Activated CD4-positive, alpha-beta T cell treated with anti-CD3 and anti-CD28 coated beads for 4 hours (primary cell): ENCODE data around the gene RIMBP2.

Source experiments
- DNase-seq, 2 donors: peaks; one replicate each; pipeline ENCODE4 v3.0.0-alpha.2; 2020

Gene RIMBP2

DNA sequence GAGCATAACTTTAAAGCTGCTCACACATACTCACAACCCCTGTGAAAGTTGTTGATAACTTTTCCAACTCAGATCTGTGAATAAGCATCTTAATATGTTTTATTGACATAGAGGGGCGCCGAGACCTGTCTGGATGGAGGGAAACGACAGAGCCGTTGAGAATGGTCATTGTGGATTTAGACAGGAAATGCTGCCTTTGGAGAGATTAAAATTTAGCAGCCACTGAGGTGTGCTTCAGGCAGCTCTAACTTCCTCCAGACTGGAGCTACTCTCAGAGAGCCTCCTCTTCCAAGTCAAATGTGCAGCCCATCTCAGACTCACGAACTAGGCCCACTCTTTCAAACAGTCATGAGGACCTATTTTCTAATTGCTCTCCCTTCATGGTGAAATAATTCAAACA is 90.9 kb downstream of the RIMBP2 start:
- DNase-seq = no peak

DNA sequence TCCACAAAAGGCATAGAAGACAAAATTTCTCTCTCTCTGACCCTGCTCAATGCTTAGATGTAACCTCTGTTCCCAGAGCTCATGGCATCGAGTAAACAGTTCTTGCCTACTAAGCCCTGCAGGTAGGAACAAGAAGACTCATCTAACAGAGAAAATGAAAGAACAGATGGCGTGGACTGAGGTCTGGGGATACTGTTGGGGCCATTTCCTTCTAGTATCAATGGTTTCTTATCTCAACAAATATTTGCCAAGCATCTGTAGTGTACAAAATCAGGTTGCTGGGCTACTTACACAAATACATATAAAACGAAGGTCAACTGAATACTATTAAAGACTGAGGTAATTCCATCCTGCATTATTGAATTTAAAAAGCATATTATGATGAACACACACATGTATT is 93.3 kb downstream of the RIMBP2 start:
- DNase-seq = no peak

DNA sequence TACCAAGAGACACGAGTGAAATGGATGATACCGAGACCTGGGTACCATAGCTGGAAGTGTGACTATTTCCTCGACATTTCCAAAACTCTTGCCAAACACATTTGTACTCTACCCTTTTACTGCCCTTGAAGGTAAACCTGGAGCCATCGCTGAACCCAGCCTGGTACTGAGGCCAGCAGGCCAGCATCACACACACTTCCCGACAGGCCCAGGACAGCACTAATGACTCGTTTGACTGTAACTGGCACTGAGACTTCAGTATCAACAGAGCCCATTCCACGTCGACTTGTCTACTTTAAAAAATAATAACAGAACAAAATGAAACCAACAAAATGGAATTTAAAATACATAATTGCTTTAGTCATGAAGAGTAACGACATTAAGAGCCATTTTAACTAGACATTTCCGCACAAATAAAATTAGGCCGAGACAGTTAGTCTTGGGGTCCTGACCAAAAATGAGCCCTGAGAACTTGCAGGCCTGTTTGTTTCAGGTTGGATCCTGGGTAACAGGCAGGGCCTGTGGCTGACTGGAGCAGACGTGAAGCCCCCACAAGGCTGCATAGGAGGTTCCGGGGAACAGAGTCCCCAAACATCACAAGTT is 94.3 kb downstream of the RIMBP2 start:
- no peak for DNase-seq

DNA sequence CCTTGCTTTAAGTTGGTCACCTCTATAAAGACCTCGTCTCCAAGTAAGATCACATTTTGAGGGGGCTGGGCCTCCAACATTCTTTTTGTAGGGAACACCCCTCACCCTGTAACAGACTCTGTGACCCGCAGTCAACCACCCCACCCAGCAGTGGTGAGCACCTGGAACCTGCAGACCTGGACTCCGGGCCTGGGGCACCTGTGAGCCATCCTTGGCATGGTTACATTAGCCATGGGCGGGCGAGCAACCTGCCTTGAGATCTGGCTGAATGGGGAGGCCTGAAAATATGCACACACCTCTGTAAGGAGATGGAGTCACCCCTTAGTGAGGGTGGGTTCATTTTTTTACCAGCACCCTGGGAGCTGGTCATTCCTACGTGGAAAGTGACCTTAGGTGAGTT is 95.3 kb downstream of the RIMBP2 start:
- DNase-seq = no peak

DNA sequence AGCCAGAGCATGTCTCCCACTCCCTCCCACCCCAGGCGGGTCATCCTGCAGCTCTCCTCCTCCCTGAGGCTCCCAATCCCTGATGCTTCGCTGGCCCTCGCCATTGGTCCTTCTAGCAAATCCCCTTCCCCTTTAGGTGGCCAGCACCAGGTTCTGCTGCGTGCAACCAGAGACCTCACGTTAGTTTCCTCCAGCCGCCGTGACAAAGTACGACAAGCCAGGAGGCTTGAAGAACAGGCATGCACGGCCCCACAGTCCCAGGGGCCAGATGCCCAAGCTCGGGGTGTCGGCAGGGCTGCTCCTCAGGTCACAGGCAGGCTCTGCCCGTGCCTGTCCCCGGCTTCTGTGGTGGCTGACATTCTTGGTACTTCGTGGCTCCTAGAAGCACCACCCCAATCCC is 95.8 kb downstream of the RIMBP2 start:
- DNase-seq = no peak

DNA sequence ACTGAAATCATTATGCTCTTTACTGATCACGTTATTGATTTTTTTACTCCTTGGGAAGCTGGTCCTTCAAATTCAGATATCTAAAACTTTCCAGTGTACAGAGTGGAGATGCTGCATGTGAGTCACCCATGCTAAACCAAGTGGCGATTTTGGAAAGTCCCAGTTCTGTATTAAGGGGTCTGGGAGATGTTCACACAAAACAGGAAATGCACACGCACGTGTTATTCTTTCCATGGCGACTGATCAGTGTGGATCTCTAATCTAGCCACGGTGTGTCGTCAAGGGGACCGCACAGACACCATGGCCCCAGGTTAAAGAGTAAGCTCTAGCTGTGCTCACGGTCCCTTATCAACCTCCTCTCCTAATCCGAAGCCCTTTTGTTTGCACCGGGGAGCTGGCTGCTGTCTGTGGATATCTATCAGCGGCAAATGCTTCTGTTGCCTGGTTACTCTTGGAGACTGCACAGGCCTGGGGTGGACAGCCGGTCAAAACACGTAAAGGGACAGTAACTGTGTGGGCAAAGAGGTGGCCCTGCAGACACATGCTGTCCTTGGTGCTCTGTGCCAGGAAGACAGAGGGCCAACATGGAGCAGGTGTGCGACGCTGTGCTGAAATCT is 96.6 kb downstream of the RIMBP2 start:
- DNase-seq = no peak

DNA sequence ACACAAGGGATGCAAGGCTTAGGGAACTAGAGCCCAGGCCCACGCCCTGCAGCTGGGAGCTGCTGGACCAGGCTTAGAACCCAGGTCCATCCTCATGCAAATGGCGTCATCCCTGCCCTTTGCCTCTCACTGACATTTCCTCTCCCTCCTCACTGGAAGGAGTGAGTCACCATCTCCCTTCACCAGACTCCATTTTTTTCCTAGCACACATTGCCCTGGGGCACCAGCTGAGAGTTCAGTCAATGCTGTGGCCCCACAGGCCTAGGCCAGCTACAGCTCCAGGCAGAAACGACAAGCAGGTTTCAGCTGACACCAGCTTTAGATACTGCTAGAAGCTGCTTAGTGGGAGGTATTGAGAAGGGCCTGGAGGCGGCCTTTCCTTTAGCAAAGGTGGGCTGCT is 98.9 kb downstream of the RIMBP2 start:
- no peak for DNase-seq

DNA sequence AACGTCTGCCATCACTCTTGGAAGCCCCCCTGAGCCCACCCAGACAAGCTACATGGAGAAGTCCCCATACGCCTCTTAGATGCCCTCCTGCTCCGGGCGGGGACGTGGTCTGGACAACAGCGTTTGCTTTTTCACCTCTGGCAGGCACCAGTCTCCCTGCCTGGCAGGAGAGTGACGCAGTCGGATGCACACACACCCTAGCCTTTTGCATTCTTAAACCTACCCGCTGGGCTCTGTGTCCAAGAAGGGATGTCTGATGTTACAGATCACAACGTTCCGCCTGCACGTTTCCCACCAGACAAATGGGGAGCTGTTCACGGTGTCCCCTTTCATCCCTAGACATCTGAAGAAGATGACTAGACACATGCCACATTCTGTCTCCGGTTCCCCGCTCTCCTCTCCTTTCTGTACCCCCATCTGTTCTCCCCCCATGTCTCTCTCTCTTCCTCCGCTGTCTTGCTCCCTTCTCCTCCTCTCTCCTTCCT is 100.2 kb downstream of the RIMBP2 start:
- DNase-seq = no peak

DNA sequence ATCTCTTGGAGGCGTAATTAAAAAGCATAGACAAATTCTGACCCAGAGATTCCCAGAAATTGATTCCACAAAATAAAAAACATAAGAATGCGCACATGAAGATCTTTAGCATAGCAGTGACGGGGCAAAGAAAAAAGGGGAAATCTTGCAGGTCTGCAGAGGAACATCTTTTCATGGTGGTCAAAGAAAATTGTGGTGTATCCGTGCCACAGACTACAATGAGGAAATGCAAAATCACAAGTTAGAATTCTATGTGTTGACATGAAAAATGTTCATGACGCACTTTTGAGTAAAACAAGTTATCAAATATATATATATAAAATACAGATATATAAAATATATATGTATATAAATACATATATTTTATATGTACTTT is 101.6 kb downstream of the RIMBP2 start:
- no peak for DNase-seq

DNA sequence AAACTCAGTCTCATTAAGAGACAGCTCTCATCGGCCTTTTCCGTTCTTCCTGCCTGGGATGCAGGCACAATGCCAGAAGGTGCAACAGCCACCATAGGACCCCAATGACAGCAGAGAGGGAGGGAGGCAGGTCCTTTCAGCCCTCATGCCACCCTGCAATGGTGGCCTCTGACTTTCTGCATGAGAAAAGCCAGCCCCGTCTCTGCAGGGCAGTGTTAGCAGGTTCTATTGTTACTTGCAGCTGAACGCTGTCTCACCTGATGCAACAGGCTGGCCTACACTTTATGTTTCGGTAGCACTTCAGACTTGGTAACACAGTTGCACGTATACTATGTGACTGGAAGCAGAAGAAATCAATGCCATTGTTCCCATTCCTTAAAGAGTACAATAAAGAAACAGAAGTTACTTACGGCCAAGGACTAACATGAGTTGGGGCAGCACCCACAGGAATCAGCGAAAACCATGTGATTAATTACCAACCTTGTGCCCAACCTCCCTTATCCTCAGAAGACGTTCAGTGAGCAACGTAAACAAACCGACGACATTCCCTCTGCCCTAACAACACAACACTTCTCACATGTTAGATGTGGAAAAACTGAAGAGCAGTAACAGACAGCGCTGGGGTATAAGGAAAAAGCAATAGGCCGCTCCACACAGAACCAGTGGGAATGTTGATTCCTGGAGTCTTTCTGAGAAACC is 102.1 kb downstream of the RIMBP2 start:
- DNase-seq = no peak

DNA sequence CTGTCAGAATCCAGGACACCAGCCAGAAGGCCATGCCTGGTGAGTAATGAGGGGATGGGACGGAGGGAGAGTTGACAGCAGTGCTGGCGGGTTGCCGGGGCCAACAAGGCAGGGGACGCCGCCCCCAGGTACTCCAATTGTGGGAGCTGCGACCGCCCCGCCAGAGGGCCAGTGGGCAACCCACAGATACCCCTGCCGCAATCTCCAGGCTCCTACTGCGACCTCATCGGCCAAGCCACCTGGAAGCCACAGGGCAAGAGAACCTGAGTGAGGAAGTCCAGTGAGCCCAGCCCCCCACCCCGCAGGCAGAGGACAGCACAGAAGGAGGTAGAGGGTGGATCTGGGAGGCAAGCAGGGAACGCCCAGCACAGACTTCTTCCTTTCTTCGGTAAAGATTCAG is 103.0 kb downstream of the RIMBP2 start:
- DNase-seq = no peak

DNA sequence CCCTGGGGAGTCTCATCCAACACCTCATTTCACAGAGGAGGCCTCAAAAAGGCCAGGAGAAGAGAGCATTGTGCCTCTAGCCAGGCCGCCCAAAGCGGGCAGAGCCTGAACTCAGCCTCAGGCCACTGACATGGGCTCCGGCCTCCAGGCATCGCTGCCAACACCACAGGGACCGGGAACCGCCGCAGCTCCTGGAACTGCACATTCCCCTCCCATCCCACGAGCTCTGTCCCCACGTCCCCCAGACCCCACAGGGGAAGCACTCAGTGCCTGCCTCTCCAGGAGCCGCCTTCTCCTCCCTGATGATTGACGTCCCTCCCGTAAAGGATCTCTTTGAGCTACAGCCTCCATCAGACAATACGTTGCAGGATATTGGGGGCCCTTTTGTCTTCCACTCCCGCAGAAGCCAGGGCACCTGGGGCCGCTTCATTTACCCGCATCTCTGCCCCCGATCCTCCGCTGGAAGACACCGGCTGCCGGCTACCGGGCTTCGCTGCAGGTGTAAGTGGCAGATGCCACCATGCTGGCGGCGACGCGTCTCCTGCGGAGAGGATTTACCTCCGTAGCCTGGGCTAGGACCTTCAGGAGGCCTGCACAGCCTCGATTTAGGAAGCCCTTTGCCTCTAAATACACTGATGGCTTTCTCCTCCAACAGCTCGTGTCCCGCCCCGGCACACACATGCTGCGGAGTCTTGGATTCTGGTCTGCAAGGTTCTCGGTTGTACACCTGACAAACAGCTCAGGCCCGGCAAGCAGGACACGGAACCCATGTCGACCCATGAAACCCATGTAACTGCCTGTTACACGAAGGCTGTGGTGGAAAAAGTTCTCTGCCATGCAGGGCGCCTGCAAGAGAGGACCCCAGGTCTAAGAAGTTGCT is 104.8 kb downstream of the RIMBP2 start:
- DNase-seq = no peak

DNA sequence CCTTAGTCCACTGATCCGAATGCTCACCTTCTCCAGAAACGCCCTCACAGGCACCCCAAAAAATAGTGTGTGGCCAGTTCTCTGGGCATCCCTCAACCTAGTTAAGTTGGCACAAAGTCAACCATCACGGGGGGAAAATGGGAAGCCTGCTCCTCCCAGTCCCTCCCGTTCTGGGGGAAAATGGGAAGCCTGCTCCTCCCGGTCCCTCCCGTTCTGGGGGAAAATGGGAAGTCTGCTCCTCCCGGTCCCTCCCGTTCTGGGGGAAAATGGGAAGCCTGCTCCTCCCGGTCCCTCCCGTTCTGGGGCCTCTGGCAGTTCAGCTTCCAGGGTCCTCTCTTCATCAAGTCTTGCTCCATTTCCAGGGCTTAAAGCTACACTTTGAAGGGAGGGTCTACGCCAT is 106.1 kb downstream of the RIMBP2 start:
- no peak for DNase-seq

DNA sequence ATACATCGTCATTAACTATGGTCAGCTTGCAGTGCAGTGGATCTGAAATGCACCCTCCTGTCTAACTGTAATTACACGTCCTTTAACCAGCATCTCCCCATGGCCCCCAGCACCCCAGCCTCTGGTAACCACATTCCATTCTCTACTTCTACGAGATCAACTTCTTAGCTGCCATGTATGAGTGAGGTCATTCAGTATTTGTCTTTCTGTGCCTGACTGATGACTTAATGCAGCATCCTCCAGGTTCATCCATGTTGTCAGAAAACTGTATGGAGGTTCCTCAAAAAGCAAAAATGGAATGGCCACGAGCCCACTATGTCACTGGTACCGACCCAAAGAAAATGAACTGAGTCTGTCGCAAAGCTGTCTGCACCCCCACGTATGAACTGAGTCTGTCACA is 107.3 kb downstream of the RIMBP2 start:
- no peak for DNase-seq

DNA sequence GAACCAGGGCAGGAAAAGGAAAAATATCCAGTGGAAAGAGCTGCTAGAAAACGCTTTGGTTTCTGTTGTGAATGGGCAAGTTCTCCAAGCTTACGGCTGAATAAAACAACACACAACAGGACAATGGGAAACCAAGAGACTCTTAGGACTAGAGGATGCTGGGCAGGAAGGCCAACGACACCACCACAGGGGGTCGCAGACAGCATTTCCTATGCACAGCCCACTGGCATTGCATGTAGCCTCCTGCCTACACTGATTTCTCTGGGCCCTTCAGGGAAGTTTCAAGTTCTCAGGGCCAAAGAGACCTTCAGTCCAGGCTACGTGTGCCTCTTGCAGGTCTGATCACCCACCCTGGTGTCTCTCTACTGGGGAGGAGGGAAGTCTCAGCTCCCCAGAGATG is 108.0 kb downstream of the RIMBP2 start:
- DNase-seq = no peak

DNA sequence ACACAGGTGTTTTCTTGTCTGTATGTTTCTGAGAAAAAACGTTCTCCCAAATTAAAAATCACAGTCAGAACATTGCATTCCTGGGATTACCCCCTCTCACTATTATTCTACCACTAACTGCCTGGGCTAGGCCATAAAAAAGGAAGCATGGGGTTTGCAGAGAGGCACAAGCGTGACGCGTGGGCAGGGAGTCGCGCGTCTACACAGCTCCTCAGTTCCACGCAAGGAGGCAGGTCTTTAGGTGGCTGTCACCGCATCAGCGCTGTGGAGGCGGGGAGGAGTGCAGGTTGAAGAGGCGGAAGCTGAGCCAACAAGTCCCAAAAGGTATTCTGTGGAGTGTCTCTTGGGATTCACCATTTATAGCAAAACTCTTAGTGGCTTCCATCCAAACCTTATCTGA is 109.9 kb downstream of the RIMBP2 start:
- DNase-seq = no peak

DNA sequence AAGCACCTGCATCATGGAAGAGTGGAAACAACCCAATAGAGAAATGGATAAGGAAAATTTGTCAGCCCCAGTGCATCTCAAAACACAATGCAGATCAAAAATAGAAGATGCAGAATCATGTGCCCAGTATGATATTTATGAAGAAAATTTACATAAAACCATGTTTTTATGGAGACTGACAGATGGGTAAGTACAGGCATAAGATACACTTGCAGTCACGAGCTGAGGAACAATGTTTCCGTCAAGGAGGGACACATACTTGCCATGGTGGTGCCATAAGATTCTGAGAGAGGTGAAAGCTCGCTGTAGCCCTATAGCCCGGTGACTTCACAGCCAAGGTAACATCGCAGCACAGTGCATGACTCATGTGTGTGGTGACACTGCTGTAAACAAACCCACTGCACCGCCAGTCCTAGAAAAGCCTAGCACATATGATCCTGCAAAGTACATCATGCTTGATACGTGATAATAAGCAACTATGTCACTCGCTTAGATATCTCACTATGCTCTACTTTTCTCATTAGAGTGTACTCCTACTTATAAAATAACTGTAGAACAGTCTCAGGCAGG is 112.6 kb downstream of the RIMBP2 start:
- DNase-seq = no peak

DNA sequence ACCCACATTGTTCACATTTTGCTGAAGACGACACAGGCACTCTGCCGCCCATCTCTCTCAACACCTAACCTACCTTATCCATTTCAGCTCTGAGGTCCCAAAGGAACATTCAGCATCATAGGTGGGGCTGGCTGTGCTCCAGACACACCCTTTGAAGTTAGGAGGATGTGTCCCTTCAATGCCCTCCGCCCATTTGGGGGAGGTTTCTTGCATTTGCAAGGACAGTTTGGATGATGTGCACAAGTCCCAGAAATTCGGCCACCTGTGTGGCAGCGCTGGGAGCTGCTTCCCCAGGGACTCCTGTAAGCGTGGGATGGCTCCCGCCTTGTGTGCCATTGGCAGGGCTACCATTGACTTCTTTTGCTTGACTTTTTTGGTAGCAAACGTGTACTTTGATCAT is 113.8 kb downstream of the RIMBP2 start:
- no peak for DNase-seq

DNA sequence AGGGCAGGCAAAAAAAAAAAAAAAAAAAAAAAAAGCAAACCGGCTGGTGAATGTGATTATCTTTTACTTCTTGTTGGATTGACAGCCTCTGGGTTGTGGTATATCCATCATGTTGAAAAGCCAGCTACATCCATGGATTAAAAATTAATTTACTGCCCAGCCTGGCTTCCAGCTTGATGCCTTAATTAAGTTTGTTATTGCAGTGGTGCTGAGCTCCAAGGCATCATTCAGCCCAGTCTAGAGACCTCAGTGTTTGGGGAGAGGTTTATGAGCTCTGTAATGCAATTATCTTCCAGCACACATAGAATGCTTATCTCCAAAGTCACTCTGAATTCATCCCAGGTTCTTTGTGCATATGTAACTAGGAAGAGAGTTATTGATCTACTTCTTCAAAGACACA is 114.8 kb downstream of the RIMBP2 start:
- DNase-seq = no peak

DNA sequence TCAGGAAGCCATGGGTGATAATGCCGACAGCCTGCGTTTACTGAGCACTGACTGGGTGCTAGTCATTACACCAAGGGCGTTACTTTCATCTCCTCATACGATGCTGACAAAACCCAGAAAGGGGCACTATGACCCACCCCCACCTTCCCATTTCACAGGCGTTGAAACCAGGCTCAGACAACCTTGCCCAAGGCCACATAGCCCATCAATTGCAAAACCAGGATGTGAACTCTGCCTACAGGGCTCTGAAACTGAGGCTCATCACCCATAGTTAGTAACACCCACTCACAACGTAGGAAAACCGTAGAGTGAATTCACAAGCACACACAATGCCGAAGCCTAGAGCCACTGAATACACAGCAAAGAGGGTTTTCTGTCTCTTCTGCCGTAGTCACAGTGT is 119.9 kb downstream of the RIMBP2 start:
- DNase-seq = no peak

DNA sequence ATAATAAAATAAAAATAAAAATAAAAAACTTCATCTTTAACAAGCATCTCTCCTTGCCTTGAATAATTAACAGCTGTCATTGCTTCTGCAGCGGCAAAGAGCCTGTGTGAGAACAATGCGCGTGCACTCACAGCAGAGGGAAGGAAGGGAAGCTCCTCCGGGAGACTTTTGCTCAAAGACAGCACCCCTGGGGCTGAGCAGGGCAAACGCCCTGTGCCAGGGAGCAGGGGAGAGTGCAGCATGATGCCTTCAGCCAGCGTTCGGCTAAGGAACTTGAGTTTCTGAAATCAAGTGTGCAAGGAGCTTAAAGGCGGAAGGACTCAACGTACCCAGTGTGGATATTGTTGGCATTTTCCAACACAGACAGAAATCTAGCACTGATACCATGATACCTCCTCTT is 120.5 kb downstream of the RIMBP2 start:
- DNase-seq = no peak

DNA sequence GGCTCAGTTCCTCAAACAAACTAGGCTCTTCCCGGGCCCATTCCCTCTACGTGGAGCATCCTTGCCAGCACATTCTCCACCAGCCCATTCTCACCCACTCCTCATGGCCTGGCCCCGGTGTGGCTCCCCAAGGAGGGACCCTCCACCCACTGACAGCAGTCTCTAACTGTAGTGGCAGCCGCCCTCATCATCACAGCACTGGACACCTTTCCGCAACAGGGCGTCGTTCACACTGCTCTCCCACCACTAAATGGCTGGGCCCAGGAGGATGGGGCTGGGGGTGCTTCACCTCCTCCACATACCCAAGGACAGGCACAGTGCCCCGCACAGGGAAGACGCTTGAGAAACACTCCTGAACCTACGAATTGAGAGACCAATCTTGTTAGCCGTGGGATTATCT is 123.0 kb downstream of the RIMBP2 start:
- no peak for DNase-seq

DNA sequence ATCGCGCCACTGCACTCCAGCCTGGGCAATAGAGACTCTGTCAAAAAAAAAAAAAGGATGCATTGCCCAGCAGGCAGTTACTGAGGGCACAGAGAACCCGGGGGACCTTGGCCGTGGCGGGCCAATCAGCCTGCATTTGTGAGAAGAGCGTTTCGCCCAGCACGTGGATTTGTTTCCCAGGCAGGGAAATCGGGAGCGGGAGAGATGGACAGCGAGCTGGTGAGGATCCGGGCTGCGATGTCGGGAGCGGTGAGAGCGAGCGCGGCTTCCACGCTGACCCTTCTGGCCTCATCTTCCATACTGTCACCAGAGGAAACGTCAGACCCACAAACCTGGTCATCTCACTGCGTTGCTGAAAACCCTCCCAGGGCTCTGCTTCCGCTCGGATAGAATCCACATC is 123.5 kb downstream of the RIMBP2 start:
- no peak for DNase-seq
